Measurements from ENCODE around the gene PPP1CB. TPM values are rescaled to one million over a fixed set of nuclear protein-coding genes. Genes with fewer than 3 reads are reported as not detected.

The PPP1CB gene
- total and polyA plus RNA-seq, 10 of the 15 experiments (the other 5 are each of a cell fraction or from before 2014, with no cell fraction given): 37.5 to 176 (median 84.9) TPM

DNA sequence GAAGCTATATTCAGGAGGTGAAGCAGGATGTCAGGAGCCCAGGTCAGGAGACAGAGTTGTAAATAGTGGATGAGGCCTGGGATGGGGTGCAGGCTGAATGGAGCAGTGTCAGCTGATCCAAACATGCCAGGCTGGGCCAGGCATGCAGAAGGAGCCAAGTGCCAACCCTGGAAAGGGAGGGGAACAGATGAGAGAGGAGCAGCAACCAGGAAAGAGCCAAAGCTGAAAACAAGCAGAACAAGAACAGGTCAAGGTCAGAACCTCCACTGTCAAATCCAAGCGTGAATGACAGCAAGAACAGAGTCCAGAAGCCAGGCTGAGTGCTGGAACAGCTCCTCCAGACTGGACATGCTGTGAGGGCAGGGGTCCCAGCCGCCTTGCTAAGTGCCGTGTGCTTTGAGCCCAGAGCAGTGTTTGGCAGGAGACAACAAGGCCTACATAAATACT, 49.2 kb upstream of the PPP1CB start:
- ChIA-PET CTCF (no interaction called here), SMC1A (ENCODE audit: uncharacterized antibody, unreplicated experiment) (interaction anchor here (0.7 to 1.5 kb wide), 3 partner anchors 26 to 109 kb away, joined by 3 to 5 read pairs (median 3); no protein-coding TSS in a partner anchor), POLR2A (interaction anchor here (1.2 kb wide), 1 partner anchor 10 kb away, joined by 3 read pairs; no protein-coding TSS in a partner anchor), RAD21 (ENCODE audit: unreplicated experiment) (no interaction called here)
- Histone ChIP-seq H3K36me3 (ENCODE audit: control insufficient read depth in 2 of 2, insufficient read depth in 2 of 2, low read length in 1 of 2) (no peaks in the 10 kb centered on the region), H3K79me2 (ENCODE audit: control insufficient read depth, insufficient read depth, low read length) (no peaks in the 10 kb centered on the region), H3K9me3 (replicated peaks; ENCODE audit: control insufficient read depth, insufficient read depth, low read length) (no peaks in the 10 kb centered on the region; the same call in 2 of the 3 replicates), H3K4me1 (ENCODE audit: control insufficient read depth, insufficient read depth, low read length) (no peaks in the 10 kb centered on the region), H4K20me1 (ENCODE audit: control insufficient read depth, insufficient read depth) (no peaks in the 10 kb centered on the region), H3K9ac (ENCODE audit: control insufficient read depth, insufficient read depth, low read length) (no peak overlapping the region), H3K27ac (ENCODE audit: control insufficient read depth, insufficient read depth) (no peak overlapping the region), H3K4me2 (ENCODE audit: control insufficient read depth, insufficient read depth) (no peak overlapping the region), H3K4me3 (no peak overlapping the region), H3K27me3 (replicated peaks in 1 of 2; ENCODE audit: control insufficient read depth in 2 of 2, insufficient read depth in 2 of 2, low read length in 1 of 2) (no peaks in the 10 kb centered on the region), H2AFZ (ENCODE audit: control insufficient read depth, low read depth, low read length) (no peak overlapping the region)
- no peak for DNase-seq (ENCODE audit: low read depth, low spot score)
- no TSS peak for BruUV-seq (replicated peaks)
- FAIRE-seq: no peak
- ATAC-seq: no peak
- in situ Hi-C loops (cut with MboI) (no loop called here), intact Hi-C loops (cut with micrococcal nuclease; ENCODE audit: unreplicated experiment) (no loop called here)
- 49% methylated on average over 3 of the region's 3 CpGs for WGBS (ENCODE audit: insufficient coverage, insufficient replicate concordance, low lambda C conversion rate, missing lambda C conversion rate)
- TF ChIP-seq NFXL1 (IDR thresholded peaks at IDR 0.05; ENCODE audit: borderline replicate concordance) (no peak), EED (IDR thresholded peaks at IDR 0.05; ENCODE audit: low read depth) (no peak), ZSCAN29 (IDR thresholded peaks at IDR 0.05) (no peak), YY1 (IDR thresholded peaks at IDR 0.05; ENCODE audit: low read depth, low read length) (no peak), STAT3 (IDR thresholded peaks at IDR 0.05; ENCODE audit: low read depth, low read length) (no peak), CBX3 (IDR thresholded peaks at IDR 0.05; ENCODE audit: borderline replicate concordance, low read depth) (no peak), IKZF2 (IDR thresholded peaks at IDR 0.05) (no peak), SIX5 (IDR thresholded peaks at IDR 0.05; ENCODE audit: low read depth, low read length, severe bottlenecking) (no peak), MYC (IDR thresholded peaks at IDR 0.05; ENCODE audit: insufficient read depth, insufficient read length, insufficient replicate concordance, low read length, severe bottlenecking) (no peak)

DNA sequence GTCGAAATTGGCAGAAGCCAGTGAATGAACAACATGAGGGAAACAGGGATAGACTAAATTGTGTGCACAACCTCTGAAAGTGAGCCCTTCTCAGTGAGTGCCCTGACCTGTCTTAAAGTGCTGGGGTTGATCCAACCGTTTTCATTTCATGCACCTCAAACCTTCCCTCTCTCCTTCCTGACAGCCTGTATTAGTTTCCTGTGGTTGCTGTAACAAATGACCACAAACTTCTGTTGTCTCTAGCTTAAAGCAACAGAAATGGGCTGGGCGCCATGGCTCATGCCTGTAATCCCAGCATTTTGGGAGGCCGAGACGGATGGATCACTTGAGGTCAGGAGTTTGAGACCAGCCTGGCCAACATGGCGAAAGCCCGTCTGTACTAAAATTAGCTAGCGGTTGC, 48.8 kb upstream of the PPP1CB start:
- SMC1A ChIA-PET (ENCODE audit: uncharacterized antibody, unreplicated experiment): no interaction called here
- Histone ChIP-seq H4K20me1 (ENCODE audit: control insufficient read depth, insufficient read depth) (no peaks in the 10 kb centered on the region), H3K4me3 (no peak overlapping the region), H3K27me3 (replicated peaks in 1 of 2; ENCODE audit: control insufficient read depth in 2 of 2, insufficient read depth in 2 of 2, low read length in 1 of 2) (no peaks in the 10 kb centered on the region), H3K36me3 (ENCODE audit: control insufficient read depth in 2 of 2, insufficient read depth in 2 of 2, low read length in 1 of 2) (no peaks in the 10 kb centered on the region), H3K79me2 (ENCODE audit: control insufficient read depth, insufficient read depth, low read length) (no peaks in the 10 kb centered on the region), H3K9me3 (replicated peaks; ENCODE audit: control insufficient read depth, insufficient read depth, low read length) (no peaks in the 10 kb centered on the region; the same call in 2 of the 3 replicates), H3K9ac (ENCODE audit: control insufficient read depth, insufficient read depth, low read length) (no peak overlapping the region), H3K27ac (ENCODE audit: control insufficient read depth, insufficient read depth) (no peak overlapping the region), H3K4me1 (ENCODE audit: control insufficient read depth, insufficient read depth, low read length) (no peaks in the 10 kb centered on the region), H3K4me2 (ENCODE audit: control insufficient read depth, insufficient read depth) (no peak overlapping the region), H2AFZ (ENCODE audit: control insufficient read depth, low read depth, low read length) (no peak overlapping the region)
- FAIRE-seq (no peak), ATAC-seq (no peak), DNase-seq (ENCODE audit: low read depth, low spot score) (no peak)
- CTCF ChIA-PET: no interaction called here
- no TSS peak for BruUV-seq (replicated peaks)
- intact Hi-C loops (cut with micrococcal nuclease; ENCODE audit: unreplicated experiment) (no loop called here), in situ Hi-C loops (cut with MboI) (no loop called here)
- 66% methylated on average over 8 of the region's 8 CpGs for WGBS (ENCODE audit: insufficient coverage, insufficient replicate concordance, low lambda C conversion rate, missing lambda C conversion rate)
- RAD21 ChIA-PET (ENCODE audit: unreplicated experiment): no interaction called here
- POLR2A ChIA-PET: interaction anchor here (1.2 kb wide), 1 partner anchor 10 kb away, joined by 3 read pairs; no protein-coding TSS in a partner anchor
- TF ChIP-seq FOXK2 (IDR thresholded peaks at IDR 0.05) (no peak), FOS (IDR thresholded peaks at IDR 0.05; ENCODE audit: borderline replicate concordance, extremely low read depth, insufficient read length) (no peak), STAT3 (IDR thresholded peaks at IDR 0.05; ENCODE audit: low read depth, low read length) (no peak), BACH1 (IDR thresholded peaks at IDR 0.05; ENCODE audit: borderline replicate concordance) (no peak), CBFB (IDR thresholded peaks at IDR 0.05; ENCODE audit: low read depth) (no peak), SIX5 (IDR thresholded peaks at IDR 0.05; ENCODE audit: low read depth, low read length, severe bottlenecking) (no peak), IKZF2 (IDR thresholded peaks at IDR 0.05) (no peak), TARDBP (IDR thresholded peaks at IDR 0.05; ENCODE audit: borderline replicate concordance) (no peak), NRF1 (conservative IDR thresholded peaks at IDR 0.05; ENCODE audit: low read depth, low read length) (no peak), SRF (IDR thresholded peaks at IDR 0.05; ENCODE audit: low read depth in 2 of 2, low read length in 2 of 2) (no peak), TBL1XR1 (IDR thresholded peaks at IDR 0.05; ENCODE audit: low read depth, low read length) (no peak)
- TF ChIP-seq, protein P1, sequence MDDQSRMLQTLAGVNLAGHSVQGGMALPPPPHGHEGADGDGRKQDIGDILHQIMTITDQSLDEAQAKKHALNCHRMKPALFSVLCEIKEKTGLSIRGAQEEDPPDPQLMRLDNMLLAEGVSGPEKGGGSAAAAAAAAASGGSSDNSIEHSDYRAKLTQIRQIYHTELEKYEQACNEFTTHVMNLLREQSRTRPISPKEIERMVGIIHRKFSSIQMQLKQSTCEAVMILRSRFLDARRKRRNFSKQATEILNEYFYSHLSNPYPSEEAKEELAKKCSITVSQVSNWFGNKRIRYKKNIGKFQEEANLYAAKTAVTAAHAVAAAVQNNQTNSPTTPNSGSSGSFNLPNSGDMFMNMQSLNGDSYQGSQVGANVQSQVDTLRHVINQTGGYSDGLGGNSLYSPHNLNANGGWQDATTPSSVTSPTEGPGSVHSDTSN (IDR thresholded peaks at IDR 0.05; ENCODE audit: insufficient replicate concordance, low read depth, low read length): no peak

Data from GM12878 (cell line).